Esophagus muscularis mucosa (tissue), 4 donors: ENCODE measurements around the gene VWDE. TPM values are rescaled to one million over a fixed set of nuclear protein-coding genes. Genes with fewer than 3 reads are reported as not detected.

ENCODE experiments used
- DNase-seq: peaks from one replicate; pipeline ENCODE4 v3.0.0-alpha.2; 2017; ENCODE audit errors: extremely low spot score
- H3K27ac ChIP-seq, 4 donors: fragments of 200-600 bp; sonication (generic); replicated peaks in 1 of 4; 1 replicate in 3 of 4; 2 replicates in 1 of 4; pipeline ENCODE4 v1.5.1; 2016 to 2019; ENCODE audit warnings: mild to moderate bottlenecking in 1 of 4
- H3K27me3 ChIP-seq, 4 donors: fragments of 200-600 bp; sonication (generic); one replicate each; pipeline versions ENCODE4 v1.5.1 to v1.6.0; 2016 to 2019
- H3K36me3 ChIP-seq, 4 donors: fragments of 200-600 bp; sonication (generic); one replicate each; pipeline ENCODE4 v1.5.1; 2016 to 2019
- H3K4me1 ChIP-seq, 4 donors: fragments of 200-600 bp; sonication (generic); one replicate each; pipeline ENCODE4 v1.5.1; 2016 to 2019
- H3K4me3 ChIP-seq, 4 donors: fragments of 200-600 bp; sonication (generic); 1 replicate in 2 of 4; 2 replicates in 2 of 4; pipeline ENCODE4 v1.5.1; 2016 to 2019; ENCODE audit warnings: mild to moderate bottlenecking in 4 of 4, moderate library complexity in 1 of 4
- H3K9me3 ChIP-seq, 4 donors: fragments of 200-600 bp; sonication (generic); 1 replicate in 3 of 4; 2 replicates in 1 of 4; pipeline ENCODE4 v1.5.1; 2016 to 2019
- EP300 ChIP-seq: sonication (generic); formaldehyde crosslinking; IDR thresholded peaks from one replicate; pipeline ENCODE4 v1.6.1; 2017; ENCODE audit warnings: antibody characterized with exemption
- POLR2A ChIP-seq: fragments of 450-650 bp; IDR thresholded peaks from one replicate; pipeline ENCODE4 v1.6.1; 2017; ENCODE audit warnings: antibody characterized with exemption, moderate library complexity, mild to moderate bottlenecking, low read depth
- POLR2AphosphoS5 ChIP-seq, 2 donors: sonication (generic); formaldehyde crosslinking; IDR thresholded peaks; one replicate each; pipeline ENCODE4 v1.6.1; 2017; ENCODE audit warnings: antibody characterized with exemption in 2 of 2
- WGBS: methylation state at CpG from one replicate; pipeline ENCODE4 v1.1.5; 2018; 5-methylcytosine and 5-hydroxymethylcytosine counted together
- intact Hi-C: fragments of 100-400 bp; cut with DNase I; formaldehyde crosslinking; loops from one replicate; pipeline ENCODE4 v1.15.1; 2023
- total RNA-seq, 4 donors: library from RNA; depleted of rRNA; stranded (reverse); fragments of >200 nt; gene quantifications; one replicate each; pipeline versions ENCODE4 v1.1.0 to v1.2.1, GENCODE V29; 2016
- TF ChIP-seq, protein P1 (sequence below), 3 experiments: fragments of 200-600 bp in 2 of 3; fragments of 450-650 bp in 1 of 3; sonication (generic) in 2 of 3; IDR thresholded peaks; one replicate each; pipeline ENCODE4 v1.5.1; 2017 to 2019; ENCODE audit warnings: antibody characterized with exemption in 3 of 3, mild to moderate bottlenecking in 2 of 3, moderate library complexity in 1 of 3

The VWDE gene
- total RNA-seq, 4 donors from 2014 or later = not detected

DNA sequence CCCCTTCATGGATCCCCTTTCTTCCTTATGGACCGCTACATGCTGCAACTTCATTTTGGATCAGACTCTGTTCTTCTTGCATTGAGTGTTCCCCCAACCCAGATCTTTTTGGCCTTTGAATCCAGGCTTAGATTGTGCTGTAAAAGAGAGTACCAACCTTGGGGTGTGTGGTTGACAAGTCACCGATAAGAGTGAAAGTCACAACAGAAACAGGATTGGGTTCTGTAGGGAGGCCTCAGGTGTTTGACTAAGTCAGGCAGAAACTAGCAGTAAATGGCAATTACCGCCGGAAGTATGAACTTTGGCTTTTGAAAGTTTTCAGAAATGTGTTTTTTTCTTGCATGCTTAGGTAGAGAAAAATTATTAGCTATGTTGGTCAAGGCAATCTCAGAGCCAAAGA, 103.2 kb downstream of the VWDE start:
- H3K27me3 ChIP-seq = no peaks in the 10 kb centered on the region
- H3K36me3 ChIP-seq = no peaks in the 10 kb centered on the region
- no peaks in the 10 kb centered on the region for H3K4me1 ChIP-seq
- no peak overlapping the region for H3K4me3 ChIP-seq
- no peak overlapping the region for H3K27ac ChIP-seq
- TF ChIP-seq EP300 = no peak
- TF ChIP-seq, protein P1, sequence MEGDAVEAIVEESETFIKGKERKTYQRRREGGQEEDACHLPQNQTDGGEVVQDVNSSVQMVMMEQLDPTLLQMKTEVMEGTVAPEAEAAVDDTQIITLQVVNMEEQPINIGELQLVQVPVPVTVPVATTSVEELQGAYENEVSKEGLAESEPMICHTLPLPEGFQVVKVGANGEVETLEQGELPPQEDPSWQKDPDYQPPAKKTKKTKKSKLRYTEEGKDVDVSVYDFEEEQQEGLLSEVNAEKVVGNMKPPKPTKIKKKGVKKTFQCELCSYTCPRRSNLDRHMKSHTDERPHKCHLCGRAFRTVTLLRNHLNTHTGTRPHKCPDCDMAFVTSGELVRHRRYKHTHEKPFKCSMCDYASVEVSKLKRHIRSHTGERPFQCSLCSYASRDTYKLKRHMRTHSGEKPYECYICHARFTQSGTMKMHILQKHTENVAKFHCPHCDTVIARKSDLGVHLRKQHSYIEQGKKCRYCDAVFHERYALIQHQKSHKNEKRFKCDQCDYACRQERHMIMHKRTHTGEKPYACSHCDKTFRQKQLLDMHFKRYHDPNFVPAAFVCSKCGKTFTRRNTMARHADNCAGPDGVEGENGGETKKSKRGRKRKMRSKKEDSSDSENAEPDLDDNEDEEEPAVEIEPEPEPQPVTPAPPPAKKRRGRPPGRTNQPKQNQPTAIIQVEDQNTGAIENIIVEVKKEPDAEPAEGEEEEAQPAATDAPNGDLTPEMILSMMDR (IDR thresholded peaks at IDR 0.05) = no peak
- TF ChIP-seq POLR2A = no peak
- no peak for TF ChIP-seq POLR2AphosphoS5 (IDR thresholded peaks at IDR 0.05)
- WGBS = 83% methylated on average over 4 of the region's 4 CpGs
- no peaks in the 10 kb centered on the region for H3K9me3 ChIP-seq
- no peak for DNase-seq
- intact Hi-C loops = no loop called here

GRCh38 chr7:12299367-12299766, 104.3 kb downstream of the VWDE start:
- no peak for DNase-seq
- Histone ChIP-seq H3K27ac (no peak overlapping the region), H3K27me3 (no peaks in the 10 kb centered on the region), H3K36me3 (no peaks in the 10 kb centered on the region), H3K4me3 (no peak overlapping the region), H3K4me1 (no peaks in the 10 kb centered on the region), H3K9me3 (no peaks in the 10 kb centered on the region)
- intact Hi-C loops = no loop called here
- no peak for TF ChIP-seq POLR2A
- no peak for TF ChIP-seq POLR2AphosphoS5 (IDR thresholded peaks at IDR 0.05)
- TF ChIP-seq, protein P1 (IDR thresholded peaks at IDR 0.05) = no peak
- no peak for TF ChIP-seq EP300
- WGBS = 69% methylated on average over 3 of the region's 3 CpGs

GRCh38 chr7:12297283-12298108, 106.2 kb downstream of the VWDE start:
- no peaks in the 10 kb centered on the region for H3K4me1 ChIP-seq
- no peak for DNase-seq
- TF ChIP-seq EP300 = no peak
- TF ChIP-seq, protein P1 (IDR thresholded peaks at IDR 0.05) = no peak
- no peak for TF ChIP-seq POLR2AphosphoS5 (IDR thresholded peaks at IDR 0.05)
- TF ChIP-seq POLR2A = no peak
- intact Hi-C loops = no loop called here
- WGBS = 82% methylated on average over 3 of the region's 3 CpGs
- no peaks in the 10 kb centered on the region for H3K9me3 ChIP-seq
- no peak overlapping the region for H3K4me3 ChIP-seq
- no peaks in the 10 kb centered on the region for H3K36me3 ChIP-seq
- H3K27me3 ChIP-seq = no peaks in the 10 kb centered on the region
- H3K27ac ChIP-seq = no peak overlapping the region

DNA sequence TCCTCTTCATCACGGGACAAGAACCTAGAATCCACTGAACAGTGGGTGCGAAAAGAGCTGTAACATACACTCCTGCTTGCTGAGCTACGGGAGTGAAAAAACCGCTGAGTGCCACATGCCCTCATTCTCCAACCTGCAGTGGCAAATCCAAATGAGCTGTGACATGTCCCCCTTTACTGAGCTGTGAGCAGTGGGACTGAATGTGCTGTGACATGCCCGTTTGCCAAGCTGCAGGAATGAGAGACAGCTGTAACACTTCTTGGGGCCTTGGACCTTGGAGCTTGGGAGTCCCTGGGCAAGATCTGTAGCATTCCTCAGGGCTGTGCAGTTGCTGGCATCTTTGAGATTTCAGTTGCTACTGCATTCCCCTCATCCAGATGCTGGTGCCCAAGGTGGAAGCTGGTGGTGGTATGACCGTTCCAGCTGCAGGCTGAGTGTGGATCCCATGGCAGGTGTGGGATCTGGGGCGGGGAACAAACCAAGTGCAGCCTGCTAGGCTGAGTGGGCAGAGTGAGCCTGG, 107.6 kb downstream of the VWDE start:
- 83% methylated on average over 6 of the region's 7 CpGs for WGBS
- intact Hi-C loops = no loop called here
- Histone ChIP-seq H3K36me3 (no peaks in the 10 kb centered on the region), H3K4me1 (no peaks in the 10 kb centered on the region), H3K27ac (no peak overlapping the region), H3K4me3 (no peak overlapping the region), H3K9me3 (peaks cover 0 to 7% (median 3%) of the 10 kb centered on the region in 4 donors), H3K27me3 (no peaks in the 10 kb centered on the region)
- no peak for DNase-seq
- TF ChIP-seq POLR2A (no peak), POLR2AphosphoS5 (IDR thresholded peaks at IDR 0.05) (no peak), EP300 (no peak)
- TF ChIP-seq, protein P1 (IDR thresholded peaks at IDR 0.05) = no peak
